SK-N-DZ (cell line): ENCODE results near the gene CENPB.
"Not testable (repeated sequence)": the region's sequence is repeated elsewhere in the genome, so short reads cannot be mapped to it uniquely, and the experiment has no call there.

Experiments used
- DNase-seq: peaks from one replicate; pipeline ENCODE4 v3.0.0-alpha.2; 2015; ENCODE audit warnings: low spot score

Gene CENPB

DNA sequence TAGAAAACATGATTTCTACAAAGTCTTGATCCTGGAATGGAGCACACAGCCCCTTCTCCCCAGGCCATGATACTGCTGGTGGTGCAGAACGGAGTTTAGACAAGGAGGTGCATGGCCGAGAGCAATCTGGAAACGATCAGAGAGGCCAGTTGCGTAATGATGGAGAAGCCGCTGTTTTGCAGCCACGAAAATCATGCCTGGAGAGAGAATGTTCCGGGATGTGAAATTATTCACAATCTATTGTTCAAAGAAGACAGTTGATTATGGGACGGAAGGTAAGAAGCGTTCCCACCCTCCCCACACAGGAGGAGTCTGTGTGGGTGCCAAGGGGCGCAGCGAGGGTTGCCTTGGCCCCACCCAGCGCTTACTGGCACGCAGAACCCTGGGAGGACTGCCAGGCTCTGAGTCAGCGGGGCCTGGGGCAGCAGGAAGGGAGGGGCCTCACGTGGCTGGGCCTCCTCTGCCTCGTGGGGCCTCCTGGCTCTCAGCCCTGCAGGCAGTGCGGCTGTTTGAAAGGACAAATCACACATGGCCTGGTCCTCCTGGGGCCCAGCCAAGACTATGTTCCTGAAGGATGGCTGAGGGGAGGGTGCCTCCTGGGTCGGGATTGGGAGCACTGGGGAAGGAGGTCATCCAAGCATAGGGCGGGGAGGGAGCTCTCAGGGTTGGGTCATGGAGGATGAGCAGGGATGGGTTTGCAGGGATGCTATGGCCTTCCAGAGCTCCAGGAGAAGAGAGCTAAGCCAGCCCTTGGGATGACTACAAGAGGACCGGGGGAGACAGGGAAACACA lies 25.1 kb upstream of the CENPB start:
- peak; percentile 91 for DNase-seq

- DNase-seq = no peak
Measured at GRCh38 chr20:3808544-3808943, 22.0 kb upstream of the CENPB start.

DNA sequence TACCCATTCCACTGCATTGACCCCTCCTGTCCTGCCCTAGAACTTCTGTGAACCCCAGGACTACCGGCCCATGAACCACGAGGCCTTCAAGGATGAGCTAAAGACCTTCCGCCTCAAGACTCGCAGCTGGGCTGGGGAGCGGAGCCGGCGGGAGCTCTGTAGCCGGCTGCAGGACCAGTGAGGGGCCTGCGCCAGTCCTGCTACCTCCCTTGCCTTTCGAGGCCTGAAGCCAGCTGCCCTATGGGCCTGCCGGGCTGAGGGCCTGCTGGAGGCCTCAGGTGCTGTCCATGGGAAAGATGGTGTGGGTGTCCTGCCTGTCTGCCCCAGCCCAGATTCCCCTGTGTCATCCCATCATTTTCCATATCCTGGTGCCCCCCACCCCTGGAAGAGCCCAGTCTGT lies 18.2 kb upstream of the CENPB start:
- no peak for DNase-seq

GRCh38 chr20:3804254-3804751 lies 17.8 kb upstream of the CENPB start:
- no peak for DNase-seq

DNA sequence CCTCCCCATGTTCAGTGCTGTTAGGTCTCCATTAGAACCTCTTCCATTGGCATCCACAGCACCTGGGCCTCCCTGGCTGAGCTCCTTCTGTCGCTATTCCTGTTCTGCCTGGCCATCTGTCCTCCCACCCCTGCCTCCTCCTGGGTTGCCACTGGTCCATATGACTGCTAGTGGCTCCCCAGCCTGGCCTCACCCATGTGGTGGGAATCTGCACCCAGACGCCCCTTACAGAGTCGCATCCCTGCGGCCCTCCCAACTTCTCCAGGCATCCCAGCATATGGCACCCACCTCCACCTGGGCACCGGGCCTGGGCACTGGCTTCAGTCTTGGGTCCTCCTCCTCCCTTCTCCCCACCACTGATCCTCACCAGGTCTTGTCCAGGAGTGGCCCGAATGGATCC lies 17.3 kb upstream of the CENPB start:
- no peak for DNase-seq

GRCh38 chr20:3803289-3803688 lies 16.7 kb upstream of the CENPB start:
- DNase-seq = no peak

GRCh38 chr20:3802524-3803239 lies 16.1 kb upstream of the CENPB start:
- DNase-seq = no peak

DNA sequence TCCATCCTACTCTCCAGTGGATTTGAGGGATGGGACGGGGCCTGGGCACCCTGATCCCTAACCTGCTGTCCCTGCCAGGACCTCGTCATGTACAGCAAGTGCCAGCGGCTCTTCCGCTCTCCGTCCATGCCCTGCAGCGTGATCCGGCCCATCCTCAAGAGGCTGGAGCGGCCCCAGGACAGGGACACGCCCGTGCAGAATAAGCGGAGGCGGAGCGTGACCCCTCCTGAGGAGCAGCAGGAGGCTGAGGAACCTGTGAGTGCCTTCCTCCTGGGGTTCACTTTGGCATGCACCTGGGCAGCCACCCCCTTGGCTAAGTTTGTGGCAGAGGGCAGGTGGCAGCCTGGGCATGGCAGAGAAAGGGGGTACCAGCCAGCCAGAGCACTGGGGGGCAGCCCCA lies 15.3 kb upstream of the CENPB start:
- no peak for DNase-seq

GRCh38 chr20:3801299-3801698 lies 14.8 kb upstream of the CENPB start:
- DNase-seq = no peak

DNA sequence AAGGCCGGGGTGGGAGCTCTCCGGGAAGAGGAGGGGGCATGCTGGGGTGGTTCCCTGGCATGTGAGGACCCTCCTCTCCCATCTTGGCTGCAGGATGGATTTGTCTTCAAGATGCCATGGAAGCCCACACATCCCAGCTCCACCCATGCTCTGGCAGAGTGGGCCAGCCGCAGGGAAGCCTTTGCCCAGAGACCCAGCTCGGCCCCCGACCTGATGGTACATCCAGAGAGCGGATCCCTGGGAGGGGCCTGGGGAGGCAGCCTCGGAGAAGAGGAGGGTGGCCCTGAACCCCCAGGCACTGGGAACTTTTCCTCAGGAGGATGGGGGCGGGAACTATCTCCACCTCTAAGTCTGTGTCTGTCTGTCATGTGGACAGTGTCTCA lies 14.3 kb upstream of the CENPB start:
- DNase-seq = no peak

DNA sequence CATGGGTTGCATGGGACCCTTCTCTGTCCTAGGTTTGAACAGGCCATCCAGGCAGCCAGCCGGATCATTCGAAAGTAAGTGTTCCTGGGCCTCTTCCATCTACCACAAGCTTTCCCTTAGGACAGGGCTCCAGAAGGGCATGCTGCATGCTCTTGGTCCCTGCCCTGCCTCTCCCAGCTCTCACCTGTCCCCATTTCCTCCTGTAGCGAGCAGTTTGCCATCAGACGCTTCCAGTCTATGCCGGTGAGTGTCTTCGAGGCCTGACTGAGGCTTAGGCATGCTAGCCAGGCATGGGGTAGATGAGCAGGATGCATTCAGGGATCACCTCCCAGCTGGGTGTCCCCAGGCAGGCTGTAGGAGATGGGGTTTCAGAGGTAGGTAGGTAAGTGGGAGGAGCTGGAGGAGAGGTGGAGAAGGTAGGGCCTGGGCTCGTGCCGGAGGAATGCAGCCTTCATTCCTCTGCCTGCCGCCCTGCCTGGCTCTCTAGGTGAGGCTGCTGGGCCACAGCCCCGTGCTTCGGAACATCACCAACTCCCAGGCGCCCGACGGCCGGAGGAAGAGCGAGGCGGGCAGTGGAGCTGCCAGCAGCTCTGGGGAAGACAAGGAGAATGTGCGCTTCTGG lies 13.8 kb upstream of the CENPB start:
- no peak for DNase-seq

DNA sequence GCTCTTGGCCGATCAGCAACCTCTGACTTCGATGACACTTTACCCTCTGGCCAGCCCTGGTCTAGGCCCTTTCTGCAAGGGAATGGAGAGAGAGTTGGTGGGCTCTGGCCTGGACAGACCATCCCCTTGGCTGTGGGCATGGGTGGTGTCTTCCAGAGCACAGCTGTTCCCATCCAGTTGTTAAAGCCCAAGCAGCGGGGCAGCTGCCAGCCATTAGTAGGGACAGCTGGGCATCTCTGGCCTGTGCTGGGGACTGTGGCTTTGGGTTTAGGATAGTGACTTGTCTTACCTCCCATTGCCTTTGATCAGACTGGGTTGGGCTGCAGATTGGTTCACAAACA lies 12.3 kb upstream of the CENPB start:
- DNase-seq = no peak

DNA sequence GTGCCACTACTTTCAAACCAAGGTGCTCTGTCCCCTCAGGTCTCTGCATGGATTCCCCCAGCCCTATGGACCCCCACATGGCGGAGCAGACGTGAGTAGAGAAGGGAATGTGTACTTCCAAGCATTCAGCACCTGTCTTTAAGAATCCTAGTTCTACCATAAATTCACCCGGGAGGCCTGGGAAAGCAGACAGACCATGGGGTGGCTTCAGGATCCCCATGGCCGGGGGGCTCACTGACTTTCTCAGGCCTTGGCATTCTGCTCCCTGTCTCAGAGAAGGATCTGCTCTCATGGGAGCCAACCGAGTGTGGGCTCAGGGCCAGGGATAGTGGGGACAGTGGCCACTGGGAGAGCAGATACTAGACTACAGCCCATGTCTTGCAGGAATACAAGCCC lies 11.8 kb upstream of the CENPB start:
- no peak for DNase-seq

DNA sequence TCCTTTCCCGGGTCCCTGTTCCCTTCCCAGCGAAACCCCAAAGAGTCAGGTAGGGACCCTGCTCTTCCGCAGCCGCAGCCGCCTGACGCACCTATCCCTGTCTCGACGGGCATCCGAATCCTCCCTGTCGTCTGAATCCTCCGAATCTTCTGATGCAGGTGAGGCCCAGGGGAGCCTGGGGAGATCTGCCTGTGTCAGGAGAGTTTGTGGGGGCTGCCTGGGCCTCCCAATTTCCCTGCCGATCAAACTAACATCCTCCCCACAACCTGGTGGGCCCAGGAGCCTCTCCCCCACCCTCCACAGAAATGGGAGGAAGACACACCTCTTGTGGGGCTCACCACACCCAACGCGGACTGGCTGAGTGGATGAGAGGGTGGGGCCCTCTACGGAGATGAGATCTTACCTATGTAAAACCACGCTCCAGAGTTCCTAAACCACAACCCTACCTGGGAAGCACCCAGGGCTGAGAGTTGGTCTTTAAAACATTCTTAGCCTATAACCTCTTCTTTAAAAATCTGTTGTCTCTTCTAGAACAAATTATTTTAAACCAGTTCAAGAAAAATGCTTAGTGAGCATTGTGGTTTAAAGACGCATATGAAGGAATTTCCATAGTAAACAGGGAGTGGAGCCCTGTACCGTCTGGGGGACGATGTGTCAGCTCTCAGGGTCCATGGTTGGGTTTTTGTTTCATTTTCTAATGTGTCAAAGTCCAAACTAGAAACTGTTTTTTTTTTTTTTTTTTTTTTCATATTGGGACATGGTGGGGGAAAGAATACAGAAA lies 11.2 kb upstream of the CENPB start:
- DNase-seq = no peak

- DNase-seq = no peak
Measured at GRCh38 chr20:3797226-3797545, 10.6 kb upstream of the CENPB start.

DNA sequence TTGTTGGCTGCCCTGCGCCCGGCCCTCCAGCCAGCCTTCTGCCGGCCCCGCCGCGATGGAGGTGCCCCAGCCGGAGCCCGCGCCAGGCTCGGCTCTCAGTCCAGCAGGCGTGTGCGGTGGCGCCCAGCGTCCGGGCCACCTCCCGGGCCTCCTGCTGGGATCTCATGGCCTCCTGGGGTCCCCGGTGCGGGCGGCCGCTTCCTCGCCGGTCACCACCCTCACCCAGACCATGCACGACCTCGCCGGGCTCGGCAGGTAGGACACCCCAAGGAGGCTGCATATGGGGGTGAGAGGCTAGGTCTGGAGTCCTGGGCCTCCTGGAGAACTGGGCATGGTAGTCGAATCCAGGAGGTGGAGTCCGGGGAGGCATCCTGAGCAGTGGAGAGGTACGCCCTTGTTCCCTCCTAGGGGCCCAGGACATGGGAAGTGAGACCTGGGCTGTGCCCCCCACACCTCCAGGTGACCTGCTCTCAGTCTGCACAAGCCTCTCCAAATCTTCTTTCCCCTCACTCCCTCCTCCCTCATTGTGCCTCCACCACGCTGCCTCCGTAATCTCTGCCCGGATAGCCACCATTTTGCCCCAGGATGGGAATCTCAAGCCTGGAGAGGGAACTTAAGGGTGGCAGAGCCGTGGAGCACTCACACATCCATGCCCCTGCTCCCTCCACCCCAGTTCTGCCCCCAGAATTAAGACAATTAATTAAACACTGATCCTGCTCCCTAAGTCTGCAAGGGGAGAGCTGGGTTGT lies 10.1 kb upstream of the CENPB start:
- DNase-seq = no peak

- peak; percentile 96 for DNase-seq
Measured at GRCh38 chr20:3795511-3796468, 9.2 kb upstream of the CENPB start, which contains the start of gene CDC25B. CDC25B (plus strand) TSS chr20:3796310; CDS start chr20:3796532, 222 bp downstream.

DNA sequence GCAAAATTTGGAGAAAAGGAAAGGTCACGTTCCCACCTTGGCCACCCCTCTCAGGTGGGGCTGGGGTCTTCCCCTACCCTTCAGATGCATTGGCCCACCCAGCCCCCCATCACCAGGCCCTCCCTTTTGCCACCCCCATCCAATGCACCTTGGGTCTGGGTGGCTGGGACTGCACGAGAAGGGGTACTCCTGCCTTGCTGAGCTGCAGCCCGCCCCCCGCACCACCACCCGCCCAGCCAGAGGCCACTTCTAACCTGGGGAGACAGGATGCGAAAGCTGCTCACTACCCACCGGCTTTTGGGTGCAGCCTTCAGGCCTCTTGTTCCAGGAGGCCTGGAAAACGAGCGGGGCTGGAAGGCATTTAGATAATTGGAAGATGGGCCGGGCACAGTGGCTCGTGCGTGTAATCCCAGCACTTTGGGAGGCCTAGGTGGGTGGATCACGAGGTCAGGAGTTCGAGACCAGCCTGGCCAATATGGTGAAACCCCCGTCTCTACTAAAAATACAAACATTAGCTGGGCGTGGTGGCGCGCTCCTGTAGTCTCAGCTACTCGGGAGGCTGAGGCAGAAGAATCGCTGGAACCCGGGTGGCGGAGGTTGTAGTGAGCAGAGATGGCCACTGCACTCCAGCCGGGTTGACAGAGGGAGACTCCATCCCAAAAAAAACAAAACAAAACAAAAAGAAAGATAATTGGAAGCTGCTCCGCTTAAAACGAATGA lies 8.3 kb upstream of the CENPB start:
- no peak for DNase-seq

- DNase-seq = not testable (repeated sequence)
Measured at GRCh38 chr20:3794168-3794567, 7.6 kb upstream of the CENPB start.
